ENCODE measurements around the gene OTUD7B.

GRCh38 chr1:149927563-149928400, 82.7 kb downstream of the OTUD7B start, which contains the start of gene SF3B4:
- peak; percentile 98 for TF ChIP-seq POLR2A (IDR thresholded peaks at IDR 0.05; ENCODE audit: low read length)
- TF ChIP-seq GATA1 (IDR thresholded peaks at IDR 0.05; ENCODE audit: low read depth, low read length): no peak

Measured in erythroblast (primary cell).